Common myeloid progenitor, CD34-positive (primary cell): ENCODE results near the gene PEX12.
A peak's percentile ranks its signal among the peaks of the same experiment; 100 is the strongest.
"Not testable (repeated sequence)": the region's sequence is repeated elsewhere in the genome, so short reads cannot be mapped to it uniquely, and the experiment has no call there.

ENCODE experiments used
- CTCF ChIA-PET: fragments of 350-600 bp; sonication (Branson Sonifier 250); formaldehyde crosslinking; loops from one replicate; lab custom pipeline; 2021; ENCODE audit warnings: antibody characterized with exemption; lab: Charles Lee
- POLR2A ChIA-PET: fragments of 350-600 bp; sonication (Branson Sonifier 250); formaldehyde crosslinking; loops from one replicate; lab custom pipeline; 2021; ENCODE audit warnings: antibody characterized with exemption; lab: Charles Lee
- DNase-seq, 3 donors: peaks; one replicate each; pipeline versions ENCODE4 v3.0.0 to v3.0.0-alpha.2; 2013
- H3K27ac ChIP-seq, 2 experiments: 1 replicate in 1 of 2; 2 replicates in 1 of 2; pipeline ENCODE4 v1.7.0; 2013; ENCODE audit warnings: inconsistent platforms in 2 of 2, low read length in 2 of 2, mild to moderate bottlenecking in 2 of 2, low read depth in 1 of 2, moderate library complexity in 1 of 2; ENCODE audit not compliant: severe bottlenecking in 2 of 2, insufficient read depth in 1 of 2, poor library complexity in 1 of 2
- H3K27me3 ChIP-seq, 5 experiments: replicated peaks in 2 of 5; 1 replicate in 3 of 5; 2 replicates in 2 of 5; pipeline versions ENCODE4 v1.6.1 to v1.7.0; 2013; ENCODE audit warnings: low read length in 4 of 5, mild to moderate bottlenecking in 2 of 5, moderate library complexity in 2 of 5, inconsistent platforms in 1 of 5; ENCODE audit not compliant: insufficient read depth in 5 of 5, control insufficient read depth in 4 of 5
- H3K36me3 ChIP-seq, 4 experiments: 1 replicate in 2 of 4; 2 replicates in 2 of 4; pipeline versions ENCODE4 v1.6.1 to v1.7.0; 2013; ENCODE audit warnings: low read length in 3 of 4, control low read depth in 1 of 4, mild to moderate bottlenecking in 1 of 4; ENCODE audit not compliant: control insufficient read depth in 4 of 4, insufficient read depth in 4 of 4
- H3K4me1 ChIP-seq, 4 experiments: 1 replicate in 3 of 4; 2 replicates in 1 of 4; pipeline versions ENCODE4 v1.6.1 to v1.7.1; 2013; ENCODE audit warnings: low read length in 3 of 4, mild to moderate bottlenecking in 3 of 4, control low read depth in 1 of 4, inconsistent platforms in 1 of 4, moderate library complexity in 1 of 4; ENCODE audit not compliant: control insufficient read depth in 4 of 4, insufficient read depth in 4 of 4; ENCODE audit errors: control extremely low read depth in 1 of 4
- H3K4me3 ChIP-seq, 7 experiments: 1 replicate in 4 of 7; 2 replicates in 3 of 7; pipeline versions ENCODE4 v1.5.1 to v1.7.0; 2013; ENCODE audit warnings: mild to moderate bottlenecking in 7 of 7, low read length in 6 of 7, moderate library complexity in 6 of 7, inconsistent platforms in 2 of 7, low read depth in 2 of 7, control low read depth in 1 of 7; ENCODE audit not compliant: insufficient read depth in 4 of 7, control insufficient read depth in 1 of 7; ENCODE audit errors: extremely low read depth in 1 of 7
- H3K9me3 ChIP-seq, 5 experiments: 1 replicate in 4 of 5; 2 replicates in 1 of 5; pipeline versions ENCODE4 v1.6.1 to v1.7.1; 2013; ENCODE audit warnings: low read length in 4 of 5, mild to moderate bottlenecking in 2 of 5, inconsistent platforms in 1 of 5, low read depth in 1 of 5, moderate library complexity in 1 of 5; ENCODE audit not compliant: control insufficient read depth in 4 of 5, insufficient read depth in 2 of 5; ENCODE audit errors: control extremely low read depth in 1 of 5
- WGBS: methylation state at CpG from one replicate; pipeline ENCODE4 v1.1.5; 2013; ENCODE audit not compliant: insufficient coverage; 5-methylcytosine and 5-hydroxymethylcytosine counted together

The PEX12 gene

GRCh38 chr17:35568561-35568960, 9.8 kb downstream of the PEX12 start:
- ChIA-PET CTCF (interaction anchor here (0.8 kb wide), 1 partner anchor 44 kb away, joined by 3 read pairs; no protein-coding TSS in a partner anchor), POLR2A (interaction anchor here (0.6 to 1.8 kb wide), 2 partner anchors 10 to 30 kb away, joined by 4 to 6 read pairs; partner anchors contain the start of gene PEX12)
- H3K4me3 ChIP-seq, result peak overlapping the region in 6 of 7 experiments; percentile 87 to 99 (median 94)
- H3K27me3 ChIP-seq, result no peaks in the 10 kb centered on the region
- peaks cover 0 to 26% (median 23%) of the 10 kb centered on the region in 4 experiments for H3K4me1 ChIP-seq
- H3K36me3 ChIP-seq, result peaks cover 0 to 2% (median under 1%) of the 10 kb centered on the region in 4 experiments
- H3K27ac ChIP-seq, result peak overlapping the region; percentile 85 to 94
- no peaks in the 10 kb centered on the region for H3K9me3 ChIP-seq
- peak in 2 of 3 donors; percentile 48 to 58 for DNase-seq
- 39% methylated on average over 8 of the region's 15 CpGs for WGBS

GRCh38 chr17:35566968-35567367, 11.4 kb downstream of the PEX12 start:
- ChIA-PET CTCF (no interaction called here), POLR2A (interaction anchor here (1.5 kb wide), 1 partner anchor 20 kb away, joined by 5 read pairs; the partner anchor contains the start of gene AP2B1)
- Histone ChIP-seq H3K4me3 (peak overlapping the region in 6 of 7 experiments; percentile 87 to 99 (median 96)), H3K27ac (peak overlapping the region in 1 of 2 experiments; percentile 94), H3K36me3 (no peaks in the 10 kb centered on the region), H3K4me1 (peaks cover 0 to 26% (median 23%) of the 10 kb centered on the region in 4 experiments), H3K27me3 (no peaks in the 10 kb centered on the region), H3K9me3 (no peaks in the 10 kb centered on the region)
- DNase-seq, result no peak
- 88% methylated on average over 10 of the region's 11 CpGs for WGBS

GRCh38 chr17:35563181-35563580, 15.2 kb downstream of the PEX12 start:
- WGBS, result 95% methylated on average over 7 of the region's 16 CpGs
- POLR2A ChIA-PET, H3K9me3 ChIP-seq, H3K27ac ChIP-seq, H3K27me3 ChIP-seq, DNase-seq, H3K36me3 ChIP-seq, H3K4me3 ChIP-seq: not testable (repeated sequence)
- peaks cover 21 to 43% (median 34%) of the 10 kb centered on the region in 4 experiments for H3K4me1 ChIP-seq
- CTCF ChIA-PET, result interaction anchor here (0.7 to 1.4 kb wide), 4 partner anchors 8 to 185 kb away, joined by 3 to 4 read pairs (median 4); no protein-coding TSS in a partner anchor

- no CpG with 5 or more reads among the region's 3 CpGs for WGBS
- peak within 1 kb of the TSS; percentile 40 to 79 for H3K27ac ChIP-seq
- POLR2A ChIA-PET, result interaction anchor here (1.1 to 2.8 kb wide), 3 partner anchors 18 to 28 kb away, joined by 3 to 20 read pairs (median 4); partner anchors contain the start of gene PEX12
Measured at GRCh38 chr17:35560703-35561102, 17.7 kb downstream of the PEX12 start, which contains the start of gene SLFN14. Gene SLFN14 (minus strand): TSS chr17:35560819. CDS start chr17:35558062, 2,757 bp downstream.

GRCh38 chr17:35559495-35560210, 18.7 kb downstream of the PEX12 start:
- peak overlapping the region in 4 of 7 experiments; percentile 12 to 63 (median 43) for H3K4me3 ChIP-seq
- H3K27ac ChIP-seq, result peak overlapping the region; percentile 40 to 79
- peak; percentile 75 to 94 (median 86) for DNase-seq
- H3K27me3 ChIP-seq, result no peaks in the 10 kb centered on the region
- H3K4me1 ChIP-seq, result peaks cover 21 to 56% (median 48%) of the 10 kb centered on the region in 4 experiments
- WGBS, result 0% methylated on average over 1 of the region's 2 CpGs
- ChIA-PET POLR2A (interaction anchor here (0.6 to 2.8 kb wide), 4 partner anchors 17 to 50 kb away, joined by 3 to 20 read pairs (median 4); partner anchors contain the start of gene PEX12), CTCF (interaction anchor here (0.7 to 2.5 kb wide), 6 partner anchors 8 to 54 kb away, joined by 3 to 7 read pairs (median 5); partner anchors contain the start of gene PEX12)
- no peaks in the 10 kb centered on the region for H3K9me3 ChIP-seq
- no peaks in the 10 kb centered on the region for H3K36me3 ChIP-seq

More at GRCh38 chr17:35560703-35561102, 17.7 kb downstream of the PEX12 start, which contains the start of gene SLFN14:
- no peaks in the 10 kb centered on the region for H3K36me3 ChIP-seq
- H3K4me1 ChIP-seq, result peaks cover 21 to 54% (median 48%) of the 10 kb centered on the region in 4 experiments
- DNase-seq, result peak; percentile 95 to 99 (median 96)
- H3K27me3 ChIP-seq, result no peaks in the 10 kb centered on the region
- CTCF ChIA-PET, result interaction anchor here (0.7 to 2.5 kb wide), 7 partner anchors 9 to 92 kb away, joined by 3 to 7 read pairs (median 3); no protein-coding TSS in a partner anchor
- no peaks in the 10 kb centered on the region for H3K9me3 ChIP-seq
- peak within 1 kb of the TSS in 4 of 7 experiments; percentile 12 to 63 (median 43) for H3K4me3 ChIP-seq

DNA sequence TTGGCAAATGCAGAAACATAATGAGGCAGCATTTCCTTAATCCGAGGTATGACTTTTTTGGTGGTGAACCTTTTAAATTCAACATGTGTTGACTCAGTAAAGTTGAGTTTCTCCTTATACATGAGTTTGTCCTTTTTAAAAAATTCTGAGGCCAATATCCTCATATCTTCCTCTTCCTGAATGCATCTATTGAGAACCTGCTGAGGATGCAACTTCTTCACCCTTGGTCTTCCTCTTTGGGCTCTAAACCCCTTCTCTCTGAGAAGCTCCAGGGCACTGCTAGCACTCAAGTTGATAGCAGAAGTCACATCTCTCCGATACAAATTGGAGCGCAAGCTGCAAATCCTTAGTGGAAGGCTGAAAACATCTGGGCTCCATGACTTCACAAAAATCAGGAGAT, 21.0 kb downstream of the PEX12 start:
- CTCF ChIA-PET, result interaction anchor here (0.9 to 1.3 kb wide), 3 partner anchors 10 to 190 kb away, joined by 3 to 4 read pairs (median 4); no protein-coding TSS in a partner anchor
- Histone ChIP-seq H3K27me3 (no peaks in the 10 kb centered on the region), H3K36me3 (no peaks in the 10 kb centered on the region), H3K4me3 (no peak overlapping the region), H3K27ac (no peak overlapping the region), H3K4me1 (peaks cover 21 to 57% (median 51%) of the 10 kb centered on the region in 4 experiments), H3K9me3 (no peaks in the 10 kb centered on the region)
- peak in 1 of 3 donors; percentile 35 for DNase-seq
- 94% methylated on average over 2 of the region's 3 CpGs for WGBS
- POLR2A ChIA-PET, result no interaction called here
